ENCODE measurements around the gene SYNRG. TPM values are rescaled to one million over a fixed set of nuclear protein-coding genes. Genes with fewer than 3 reads are reported as not detected.

The SYNRG gene
- polyA plus RNA-seq, 2 of the 4 experiments (the other 2 are of a cell fraction) = 13.1 to 17.4 TPM

DNA sequence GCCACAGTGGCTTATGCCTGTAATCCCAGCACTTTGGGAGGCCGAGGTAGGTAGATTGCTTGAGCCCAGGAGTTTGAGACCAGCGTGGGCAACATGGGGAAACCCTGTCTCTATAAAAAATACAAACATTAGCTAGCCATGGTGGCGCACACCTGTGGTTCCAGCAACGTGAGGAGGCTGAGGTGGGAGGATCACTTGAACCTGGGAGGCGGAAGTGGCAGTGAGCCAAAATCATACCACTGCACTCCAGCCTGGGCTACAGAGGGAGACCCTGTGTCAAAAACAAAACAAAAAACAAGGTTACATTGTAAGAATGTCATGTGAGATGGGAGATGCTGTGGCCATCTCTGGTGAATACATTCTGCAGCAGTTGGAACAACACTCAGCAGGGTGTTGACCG, 106.1 kb downstream of the SYNRG start:
- DNase-seq (ENCODE audit: low read depth in 1 of 2, low spot score in 1 of 2) (no peak), FAIRE-seq (no peak), ATAC-seq (no peak)
- ChIA-PET CTCF (interaction anchor here (0.9 to 1.1 kb wide), 2 partner anchors 12 to 25 kb away, joined by 3 to 4 read pairs; no protein-coding TSS in a partner anchor), POLR2A (no interaction called here)
- Histone ChIP-seq H3K4me2 (no peak overlapping the region), H3K9me3 (no peaks in the 10 kb centered on the region), H3K4me3 (no peak overlapping the region), H3K4me1 (peaks cover 11% of the 10 kb centered on the region; the same call in 2 of the 3 replicates), H3K27ac (no peak overlapping the region)
- TF ChIP-seq BHLHE40 (IDR thresholded peaks at IDR 0.05; ENCODE audit: low read depth, low read length) = no peak
- TF ChIP-seq, protein P1, sequence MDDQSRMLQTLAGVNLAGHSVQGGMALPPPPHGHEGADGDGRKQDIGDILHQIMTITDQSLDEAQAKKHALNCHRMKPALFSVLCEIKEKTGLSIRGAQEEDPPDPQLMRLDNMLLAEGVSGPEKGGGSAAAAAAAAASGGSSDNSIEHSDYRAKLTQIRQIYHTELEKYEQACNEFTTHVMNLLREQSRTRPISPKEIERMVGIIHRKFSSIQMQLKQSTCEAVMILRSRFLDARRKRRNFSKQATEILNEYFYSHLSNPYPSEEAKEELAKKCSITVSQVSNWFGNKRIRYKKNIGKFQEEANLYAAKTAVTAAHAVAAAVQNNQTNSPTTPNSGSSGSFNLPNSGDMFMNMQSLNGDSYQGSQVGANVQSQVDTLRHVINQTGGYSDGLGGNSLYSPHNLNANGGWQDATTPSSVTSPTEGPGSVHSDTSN (IDR thresholded peaks at IDR 0.05) = no peak
- 94% methylated on average over 6 of the region's 6 CpGs for WGBS (ENCODE audit: missing lambda C conversion rate)

- Histone ChIP-seq H3K27ac (no peak overlapping the region), H3K9me3 (no peaks in the 10 kb centered on the region)
- 84% methylated on average over 10 of the region's 10 CpGs for WGBS (ENCODE audit: missing lambda C conversion rate)
Observed at GRCh38 chr17:37502009-37502936, 106.9 kb downstream of the SYNRG start.

GRCh38 chr17:37500378-37500777, 108.8 kb downstream of the SYNRG start:
- ChIA-PET POLR2A (no interaction called here), CTCF (interaction anchor here (1.1 kb wide), 1 partner anchor 10 kb away, joined by 5 read pairs; no protein-coding TSS in a partner anchor)
- no peak for ATAC-seq
- Histone ChIP-seq H3K27ac (no peak overlapping the region), H3K9me3 (no peaks in the 10 kb centered on the region), H3K4me1 (peaks cover 9% of the 10 kb centered on the region; the same call in 2 of the 3 replicates), H3K4me2 (no peak overlapping the region), H3K4me3 (no peak overlapping the region)
- TF ChIP-seq ZC3H11A (IDR thresholded peaks at IDR 0.05) = no peak
- TF ChIP-seq MAFK (IDR thresholded peaks at IDR 0.05; ENCODE audit: partially characterized antibody) = peak; percentile 85
- no peak for FAIRE-seq
- no peak for DNase-seq (ENCODE audit: low read depth in 1 of 2, low spot score in 1 of 2)

More at GRCh38 chr17:37502009-37502936, 106.9 kb downstream of the SYNRG start:
- no peak overlapping the region for H3K4me3 ChIP-seq
- 0 out of 3 replicates have a peak overlapping the region, but pooled peaks have one; percentile 2 for H3K4me2 ChIP-seq
- ATAC-seq (peak in 1 of 2 experiments; percentile 5; a peak in 1 of 6 replicates), FAIRE-seq (no peak), DNase-seq (ENCODE audit: low read depth in 1 of 2, low spot score in 1 of 2) (peak in 1 of 2 experiments; percentile 39)
- CTCF ChIA-PET = interaction anchor here (0.6 to 1.1 kb wide), 4 partner anchors 11 to 34 kb away, joined by 3 to 7 read pairs (median 4); no protein-coding TSS in a partner anchor
- peak in 1 of 2 experiments; percentile 65; a peak in 2 of 4 replicates for TF ChIP-seq CEBPB (IDR thresholded peaks at IDR 0.05)
- no peak for TF ChIP-seq EP300 (IDR thresholded peaks at IDR 0.05)
- peaks cover 11% of the 10 kb centered on the region; the same call in 2 of the 3 replicates for H3K4me1 ChIP-seq
- POLR2A ChIA-PET = no interaction called here

GRCh38 chr17:37494971-37495370, 114.2 kb downstream of the SYNRG start:
- DNase-seq (ENCODE audit: low read depth in 1 of 2, low spot score in 1 of 2) = no peak
- Histone ChIP-seq H3K4me3 (no peak overlapping the region), H3K4me2 (no peak overlapping the region), H3K9me3 (no peaks in the 10 kb centered on the region), H3K4me1 (peaks cover 35% of the 10 kb centered on the region), H3K27ac (no peak overlapping the region)
- TF ChIP-seq HDAC2 (IDR thresholded peaks at IDR 0.05) (no peak), SREBF2 (IDR thresholded peaks at IDR 0.05) (no peak), SMC3 (IDR thresholded peaks at IDR 0.05) (no peak), ZFP36 (IDR thresholded peaks at IDR 0.05; ENCODE audit: borderline replicate concordance, partially characterized antibody) (no peak), HEYL (CRISPR knock-in tag; IDR thresholded peaks at IDR 0.05) (no peak), KDM1A (IDR thresholded peaks at IDR 0.05; ENCODE audit: low read depth) (no peak), EHF (CRISPR knock-in tag; IDR thresholded peaks at IDR 0.05) (no peak), EP300 (IDR thresholded peaks at IDR 0.05) (no peak), CBX8 (IDR thresholded peaks at IDR 0.05) (no peak), E2F6 (IDR thresholded peaks at IDR 0.05; ENCODE audit: borderline replicate concordance, low read depth) (no peak), JUNB (IDR thresholded peaks at IDR 0.05) (no peak), PHF8 (IDR thresholded peaks at IDR 0.05; ENCODE audit: borderline replicate concordance, low read depth) (no peak), RAD21 (conservative IDR thresholded peaks at IDR 0.05 in 1 of 2, IDR thresholded peaks at IDR 0.05 in 1 of 2) (no peak), USF2 (IDR thresholded peaks at IDR 0.05) (no peak), BHLHE40 (IDR thresholded peaks at IDR 0.05; ENCODE audit: low read depth, low read length) (no peak), POLR2A (IDR thresholded peaks at IDR 0.05; ENCODE audit: low read length) (no peak), FOSL2 (IDR thresholded peaks at IDR 0.05) (no peak), FOSL2 (CRISPR knock-in tag; IDR thresholded peaks at IDR 0.05) (no peak), HES2 (IDR thresholded peaks at IDR 0.05) (no peak)
- TF ChIP-seq, protein P2, sequence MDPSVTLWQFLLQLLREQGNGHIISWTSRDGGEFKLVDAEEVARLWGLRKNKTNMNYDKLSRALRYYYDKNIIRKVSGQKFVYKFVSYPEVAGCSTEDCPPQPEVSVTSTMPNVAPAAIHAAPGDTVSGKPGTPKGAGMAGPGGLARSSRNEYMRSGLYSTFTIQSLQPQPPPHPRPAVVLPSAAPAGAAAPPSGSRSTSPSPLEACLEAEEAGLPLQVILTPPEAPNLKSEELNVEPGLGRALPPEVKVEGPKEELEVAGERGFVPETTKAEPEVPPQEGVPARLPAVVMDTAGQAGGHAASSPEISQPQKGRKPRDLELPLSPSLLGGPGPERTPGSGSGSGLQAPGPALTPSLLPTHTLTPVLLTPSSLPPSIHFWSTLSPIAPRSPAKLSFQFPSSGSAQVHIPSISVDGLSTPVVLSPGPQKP (IDR thresholded peaks at IDR 0.05; ENCODE audit: low read depth, low read length) = no peak
- TF ChIP-seq, protein P1 (IDR thresholded peaks at IDR 0.05) = no peak
- no peak for FAIRE-seq
- ChIA-PET POLR2A (no interaction called here), CTCF (interaction anchor here (0.8 to 1.7 kb wide), 8 partner anchors 10 to 121 kb away, joined by 3 to 8 read pairs (median 4); no protein-coding TSS in a partner anchor)
- WGBS (ENCODE audit: missing lambda C conversion rate) = 83% methylated on average over 8 of the region's 8 CpGs
- no peak for ATAC-seq

All from A549 (cell line).